K562 (cell line): ENCODE results near the gene ORC1. TPM values are rescaled to one million over a fixed set of nuclear protein-coding genes. Genes with fewer than 3 reads are reported as not detected.

Source experiments
- ARID3A ChIP-seq: IDR thresholded peaks from 2 replicates; pipeline ENCODE4 v1.6.1; 2012; ENCODE audit warnings: low read depth, low read length, improper control_type of control experiment, borderline replicate concordance
- GABPA ChIP-seq: fragments of 200-800 bp; sonication (Bioruptor generic); conservative IDR thresholded peaks from 2 replicates; pipeline ENCODE4 v1.6.1; 2016; ENCODE audit warnings: low read depth, missing genetic modification characterization, missing compliant biosample characterization
- HDAC6 ChIP-seq: IDR thresholded peaks from 2 replicates; pipeline ENCODE4 v1.6.1; 2012; ENCODE audit warnings: low read depth, mild to moderate bottlenecking, control low read depth, inconsistent platforms, low read length, moderate library complexity
- MAFK ChIP-seq: IDR thresholded peaks from 2 replicates; pipeline ENCODE4 v1.6.1; 2011; ENCODE audit warnings: low read length, improper control_type of control experiment
- MCM2 ChIP-seq: fragments of 450-650 bp; IDR thresholded peaks from 2 replicates; pipeline ENCODE4 v1.6.1; 2017; ENCODE audit warnings: low read depth, mild to moderate bottlenecking
- MYBL2 ChIP-seq, 2 experiments: fragments of 450-650 bp in 1 of 2; sonication (generic) in 1 of 2; formaldehyde crosslinking in 1 of 2; IDR thresholded peaks; 2 replicates each; pipeline versions ENCODE4 v1.6.1 to v1.8.1; 2017 to 2022; ENCODE audit warnings: borderline replicate concordance in 1 of 2, inconsistent platforms in 1 of 2, low read depth in 1 of 2, mild to moderate bottlenecking in 1 of 2, missing genetic modification reagents in 1 of 2, moderate library complexity in 1 of 2
- MYC ChIP-seq, 2 experiments: fragments of 250-450 bp in 1 of 2; sonication (Bioruptor Pico) in 1 of 2; IDR thresholded peaks; 2 replicates each; pipeline versions ENCODE4 v1.5.1 to v1.6.1; 2012 to 2021; ENCODE audit warnings: low read depth in 2 of 2, borderline replicate concordance in 1 of 2, improper control_type of control experiment in 1 of 2, low read length in 1 of 2, mild to moderate bottlenecking in 1 of 2, moderate library complexity in 1 of 2
- POLR2AphosphoS2 ChIP-seq: IDR thresholded peaks from 2 replicates; pipeline ENCODE4 v1.6.1; 2012; ENCODE audit warnings: low read length, improper control_type of control experiment
- SMARCC2 ChIP-seq: fragments of 450-650 bp; IDR thresholded peaks from 2 replicates; pipeline ENCODE4 v1.6.1; 2017; ENCODE audit warnings: antibody characterized with exemption, moderate library complexity, mild to moderate bottlenecking, low read depth
- YY1 ChIP-seq, 3 experiments: IDR thresholded peaks; 2 replicates each; pipeline ENCODE4 v1.6.1; 2011; ENCODE audit warnings: low read length in 2 of 3, mild to moderate bottlenecking in 2 of 3, moderate library complexity in 2 of 3, borderline replicate concordance in 1 of 3, control low read depth in 1 of 3, low read depth in 1 of 3; ENCODE audit not compliant: insufficient read depth in 3 of 3, insufficient replicate concordance in 2 of 3, control insufficient read depth in 1 of 3, insufficient read length in 1 of 3; ENCODE audit errors: extremely low read depth in 1 of 3
- ZFP91 ChIP-seq: sonication (generic); formaldehyde crosslinking; IDR thresholded peaks from 2 replicates; pipeline ENCODE4 v1.8.0; 2022; ENCODE audit warnings: mild to moderate bottlenecking, missing genetic modification reagents
- polyA plus RNA-seq, 8 experiments: library from polyadenylated mRNA; depleted of rRNA in 4 of 8; stranded (reverse) in 5 of 8; unstranded in 3 of 8; fragments of >200 nt; fragmentation: Nextera tagmentation in 2 of 8; fragmentation: Illumina TruSeq in 1 of 8; extraction: Ambion mirVana in 2 of 8; extraction: Trizol in 1 of 8; gene quantifications; 2 replicates each; pipeline versions ENCODE4 v1.2.1 to v1.2.3, GENCODE V29; 2011 to 2014; ENCODE audit warnings: inconsistent platforms in 1 of 8, missing spikeins in 1 of 8
- total RNA-seq, 7 experiments: library from RNA; depleted of rRNA in 6 of 7; stranded (reverse); fragments of >200 nt in 6 of 7; fragmentation: Illumina TruSeq in 2 of 7; extraction: Trizol in 2 of 7; gene quantifications; 2 replicates each; pipeline versions ENCODE4 v1.2.1 to v1.2.3, GENCODE V29; 2011 to 2021; ENCODE audit warnings: low replicate concordance in 1 of 7
- TF ChIP-seq, protein P1 (sequence below): fragments of 450-650 bp; IDR thresholded peaks from 2 replicates; pipeline ENCODE4 v1.6.1; 2018; ENCODE audit warnings: mild to moderate bottlenecking, low read depth; ENCODE audit not compliant: partially characterized antibody
- TF ChIP-seq, protein P2 (sequence below): fragments of 450-650 bp; formaldehyde crosslinking; IDR thresholded peaks from 2 replicates; pipeline ENCODE4 v1.4.0; 2020; ENCODE audit warnings: mild to moderate bottlenecking, moderate library complexity
- TF ChIP-seq, protein P3 (sequence below): fragments of 450-650 bp; IDR thresholded peaks from 2 replicates; pipeline ENCODE4 v1.6.1; 2017; ENCODE audit warnings: antibody characterized with exemption, mild to moderate bottlenecking

Gene ORC1
- total and polyA plus RNA-seq, 9 of the 15 experiments (the other 6 are each of a cell fraction or from before 2014, with no cell fraction given): 26.4 to 91.6 (median 69.7) TPM

DNA sequence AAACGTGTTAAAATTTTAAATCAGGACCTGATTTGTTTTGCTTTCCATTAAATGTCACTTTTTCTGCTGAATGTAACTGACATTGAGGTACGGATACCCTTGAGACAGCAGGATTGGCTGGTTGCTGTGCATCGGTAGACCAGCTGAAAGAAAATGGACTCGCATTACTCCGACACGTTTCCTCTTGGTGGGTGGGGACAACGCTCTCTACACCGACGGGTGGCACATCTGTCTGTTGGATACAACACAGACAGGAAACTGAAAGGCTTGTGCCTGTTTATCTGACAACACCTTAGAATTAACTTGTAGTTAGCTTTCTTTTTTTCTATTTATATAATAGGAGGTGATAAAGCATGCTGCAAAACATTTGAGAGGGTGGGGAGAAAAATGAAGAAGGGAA, 19.5 kb upstream of the ORC1 start (continued):
- no peak for TF ChIP-seq HDAC6
- TF ChIP-seq, protein P1, sequence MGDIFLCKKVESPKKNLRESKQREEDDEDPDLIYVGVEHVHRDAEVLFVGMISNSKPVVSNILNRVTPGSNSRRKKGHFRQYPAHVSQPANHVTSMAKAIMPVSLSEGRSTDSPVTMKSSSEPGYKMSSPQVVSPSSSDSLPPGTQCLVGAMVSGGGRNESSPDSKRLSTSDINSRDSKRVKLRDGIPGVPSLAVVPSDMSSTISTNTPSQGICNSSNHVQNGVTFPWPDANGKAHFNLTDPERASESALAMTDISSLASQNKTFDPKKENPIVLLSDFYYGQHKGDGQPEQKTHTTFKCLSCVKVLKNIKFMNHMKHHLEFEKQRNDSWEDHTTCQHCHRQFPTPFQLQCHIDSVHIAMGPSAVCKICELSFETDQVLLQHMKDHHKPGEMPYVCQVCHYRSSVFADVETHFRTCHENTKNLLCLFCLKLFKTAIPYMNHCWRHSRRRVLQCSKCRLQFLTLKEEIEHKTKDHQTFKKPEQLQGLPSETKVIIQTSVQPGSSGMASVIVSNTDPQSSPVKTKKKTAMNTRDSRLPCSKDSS: no peak
- TF ChIP-seq SMARCC2: no peak
- no peak for TF ChIP-seq MYBL2 (IDR thresholded peaks at IDR 0.05; ENCODE audit: low read depth)
- TF ChIP-seq MYBL2 (CRISPR knock-in tag; IDR thresholded peaks at IDR 0.05; ENCODE audit: borderline replicate concordance): no peak
- no peak for TF ChIP-seq ZFP91 (CRISPR knock-in tag)
- TF ChIP-seq MCM2: no peak
- TF ChIP-seq GABPA (tag): peak; percentile 17; the same call in 1 of the 2 replicates
- TF ChIP-seq, protein P2, sequence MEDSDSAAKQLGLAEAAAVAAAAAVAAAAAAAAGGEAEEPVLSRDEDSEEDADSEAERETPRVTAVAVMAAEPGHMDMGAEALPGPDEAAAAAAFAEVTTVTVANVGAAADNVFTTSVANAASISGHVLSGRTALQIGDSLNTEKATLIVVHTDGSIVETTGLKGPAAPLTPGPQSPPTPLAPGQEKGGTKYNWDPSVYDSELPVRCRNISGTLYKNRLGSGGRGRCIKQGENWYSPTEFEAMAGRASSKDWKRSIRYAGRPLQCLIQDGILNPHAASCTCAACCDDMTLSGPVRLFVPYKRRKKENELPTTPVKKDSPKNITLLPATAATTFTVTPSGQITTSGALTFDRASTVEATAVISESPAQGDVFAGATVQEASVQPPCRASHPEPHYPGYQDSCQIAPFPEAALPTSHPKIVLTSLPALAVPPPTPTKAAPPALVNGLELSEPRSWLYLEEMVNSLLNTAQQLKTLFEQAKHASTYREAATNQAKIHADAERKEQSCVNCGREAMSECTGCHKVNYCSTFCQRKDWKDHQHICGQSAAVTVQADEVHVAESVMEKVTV: 0 out of 2 replicates have a peak, but pooled peaks have one; percentile 9
- TF ChIP-seq YY1 (IDR thresholded peaks at IDR 0.05; ENCODE audit: borderline replicate concordance in 1 of 3, control insufficient read depth in 1 of 3, extremely low read depth in 1 of 3, insufficient read depth in 3 of 3, insufficient read length in 1 of 3, insufficient replicate concordance in 2 of 3, low read depth in 1 of 3, low read length in 2 of 3): peak in 2 of 3 experiments; percentile 34 to 69
- TF ChIP-seq POLR2AphosphoS2: no peak
- TF ChIP-seq MAFK: no peak
- 0 out of 2 replicates have a peak, but pooled peaks have one; percentile 36 for TF ChIP-seq MYC (IDR thresholded peaks at IDR 0.05; ENCODE audit: low read depth, low read length)
- TF ChIP-seq MYC (CRISPR knock-in tag; IDR thresholded peaks at IDR 0.05; ENCODE audit: borderline replicate concordance, low read depth): 0 out of 2 replicates have a peak, but pooled peaks have one; percentile 18
- no peak for TF ChIP-seq ARID3A
- TF ChIP-seq, protein P3, sequence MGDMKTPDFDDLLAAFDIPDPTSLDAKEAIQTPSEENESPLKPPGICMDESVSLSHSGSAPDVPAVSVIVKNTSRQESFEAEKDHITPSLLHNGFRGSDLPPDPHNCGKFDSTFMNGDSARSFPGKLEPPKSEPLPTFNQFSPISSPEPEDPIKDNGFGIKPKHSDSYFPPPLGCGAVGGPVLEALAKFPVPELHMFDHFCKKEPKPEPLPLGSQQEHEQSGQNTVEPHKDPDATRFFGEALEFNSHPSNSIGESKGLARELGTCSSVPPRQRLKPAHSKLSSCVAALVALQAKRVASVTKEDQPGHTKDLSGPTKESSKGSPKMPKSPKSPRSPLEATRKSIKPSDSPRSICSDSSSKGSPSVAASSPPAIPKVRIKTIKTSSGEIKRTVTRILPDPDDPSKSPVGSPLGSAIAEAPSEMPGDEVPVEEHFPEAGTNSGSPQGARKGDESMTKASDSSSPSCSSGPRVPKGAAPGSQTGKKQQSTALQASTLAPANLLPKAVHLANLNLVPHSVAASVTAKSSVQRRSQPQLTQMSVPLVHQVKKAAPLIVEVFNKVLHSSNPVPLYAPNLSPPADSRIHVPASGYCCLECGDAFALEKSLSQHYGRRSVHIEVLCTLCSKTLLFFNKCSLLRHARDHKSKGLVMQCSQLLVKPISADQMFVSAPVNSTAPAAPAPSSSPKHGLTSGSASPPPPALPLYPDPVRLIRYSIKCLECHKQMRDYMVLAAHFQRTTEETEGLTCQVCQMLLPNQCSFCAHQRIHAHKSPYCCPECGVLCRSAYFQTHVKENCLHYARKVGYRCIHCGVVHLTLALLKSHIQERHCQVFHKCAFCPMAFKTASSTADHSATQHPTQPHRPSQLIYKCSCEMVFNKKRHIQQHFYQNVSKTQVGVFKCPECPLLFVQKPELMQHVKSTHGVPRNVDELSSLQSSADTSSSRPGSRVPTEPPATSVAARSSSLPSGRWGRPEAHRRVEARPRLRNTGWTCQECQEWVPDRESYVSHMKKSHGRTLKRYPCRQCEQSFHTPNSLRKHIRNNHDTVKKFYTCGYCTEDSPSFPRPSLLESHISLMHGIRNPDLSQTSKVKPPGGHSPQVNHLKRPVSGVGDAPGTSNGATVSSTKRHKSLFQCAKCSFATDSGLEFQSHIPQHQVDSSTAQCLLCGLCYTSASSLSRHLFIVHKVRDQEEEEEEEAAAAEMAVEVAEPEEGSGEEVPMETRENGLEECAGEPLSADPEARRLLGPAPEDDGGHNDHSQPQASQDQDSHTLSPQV: peak; percentile 30; the same call in 1 of the 2 replicates
